Cardiac septum (tissue), 1 donor: Measurements from ENCODE around the gene OPCML. TPM values are rescaled to one million over a fixed set of nuclear protein-coding genes. Genes with fewer than 3 reads are reported as not detected.

ENCODE experiments used
- DNase-seq: peaks from one replicate; pipeline ENCODE4 v3.0.0-alpha.2; 2020; ENCODE audit warnings: low spot score
- intact Hi-C: fragments of 100-400 bp; cut with DNase I; formaldehyde crosslinking; loops from one replicate; pipeline ENCODE4 v1.14.0; 2022
- total RNA-seq: library from RNA; stranded (reverse); fragmentation: NEBNext Ultra II Directional; extraction: Animal tissue kit (Norgen Biotek cat#: 25700); gene quantifications from one replicate; pipeline ENCODE4 v1.2.1, GENCODE V29; 2021
- donor health status: DM: no; HTN: no; CAD: no.

OPCML gene
- total RNA-seq, 1 donor from 2014 or later: 0.27 TPM

DNA sequence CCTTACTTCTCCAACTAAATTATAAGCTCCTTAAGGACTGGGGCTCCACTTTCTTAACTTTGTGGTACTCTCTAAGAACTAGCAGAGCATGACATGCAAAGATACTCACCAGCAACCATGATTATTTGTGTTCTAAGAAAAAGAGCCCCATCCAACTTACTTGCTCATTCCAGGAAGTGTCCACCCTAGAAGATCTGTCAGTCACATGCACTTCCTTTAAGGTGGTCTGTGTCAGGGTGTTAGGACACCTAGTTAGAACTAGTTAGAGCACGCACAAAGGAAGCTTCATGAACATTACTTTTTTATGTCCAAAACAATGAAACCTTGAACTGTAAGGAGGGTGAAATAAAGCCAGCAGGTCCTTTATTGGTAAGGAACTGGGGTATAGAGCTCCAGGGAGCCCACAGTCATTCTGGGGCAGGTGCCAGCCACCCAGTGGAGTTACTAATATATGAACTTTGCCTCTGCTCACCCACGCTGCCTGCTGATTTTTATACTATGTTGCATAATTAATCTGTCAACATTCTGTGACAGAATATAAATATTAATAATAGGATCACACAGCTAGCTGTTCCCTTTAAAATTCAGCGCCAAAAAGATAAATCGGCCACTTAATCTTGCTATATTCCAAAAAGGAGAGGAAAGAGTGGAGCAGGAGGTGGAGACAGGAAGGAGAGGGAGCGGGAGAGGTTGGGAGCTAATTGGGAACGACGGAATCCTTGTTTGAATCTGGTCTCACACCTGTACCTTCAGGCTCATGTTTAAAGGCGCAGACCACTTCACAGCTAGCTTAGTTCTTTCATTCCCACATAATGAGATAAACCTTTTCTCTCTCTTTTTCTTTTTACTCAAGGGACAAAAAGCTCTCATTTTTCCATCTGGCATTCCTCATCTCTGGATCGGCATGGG, 755.0 kb downstream of the OPCML start:
- DNase-seq: no peak
- intact Hi-C loops: no loop called here

DNA sequence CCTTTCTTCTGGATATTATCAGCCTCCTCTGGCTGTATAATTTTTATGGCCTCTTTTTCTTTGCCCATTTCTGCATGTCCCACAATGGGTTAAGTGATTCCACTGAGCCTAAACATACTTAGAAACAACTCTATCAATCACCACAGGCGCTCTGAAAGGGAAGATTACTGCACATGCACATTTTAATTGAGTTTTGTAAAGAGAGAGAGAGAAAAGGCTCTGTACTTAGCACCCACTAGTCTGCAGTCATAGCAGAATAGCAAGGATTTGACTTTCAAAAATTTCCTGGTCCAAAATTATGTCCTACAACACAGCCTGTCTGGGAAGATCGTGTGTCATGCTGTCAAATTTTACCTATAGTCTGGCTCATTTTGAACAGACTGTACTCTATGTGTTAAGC, 758.5 kb downstream of the OPCML start:
- no peak for DNase-seq
- intact Hi-C loops: no loop called here

DNA sequence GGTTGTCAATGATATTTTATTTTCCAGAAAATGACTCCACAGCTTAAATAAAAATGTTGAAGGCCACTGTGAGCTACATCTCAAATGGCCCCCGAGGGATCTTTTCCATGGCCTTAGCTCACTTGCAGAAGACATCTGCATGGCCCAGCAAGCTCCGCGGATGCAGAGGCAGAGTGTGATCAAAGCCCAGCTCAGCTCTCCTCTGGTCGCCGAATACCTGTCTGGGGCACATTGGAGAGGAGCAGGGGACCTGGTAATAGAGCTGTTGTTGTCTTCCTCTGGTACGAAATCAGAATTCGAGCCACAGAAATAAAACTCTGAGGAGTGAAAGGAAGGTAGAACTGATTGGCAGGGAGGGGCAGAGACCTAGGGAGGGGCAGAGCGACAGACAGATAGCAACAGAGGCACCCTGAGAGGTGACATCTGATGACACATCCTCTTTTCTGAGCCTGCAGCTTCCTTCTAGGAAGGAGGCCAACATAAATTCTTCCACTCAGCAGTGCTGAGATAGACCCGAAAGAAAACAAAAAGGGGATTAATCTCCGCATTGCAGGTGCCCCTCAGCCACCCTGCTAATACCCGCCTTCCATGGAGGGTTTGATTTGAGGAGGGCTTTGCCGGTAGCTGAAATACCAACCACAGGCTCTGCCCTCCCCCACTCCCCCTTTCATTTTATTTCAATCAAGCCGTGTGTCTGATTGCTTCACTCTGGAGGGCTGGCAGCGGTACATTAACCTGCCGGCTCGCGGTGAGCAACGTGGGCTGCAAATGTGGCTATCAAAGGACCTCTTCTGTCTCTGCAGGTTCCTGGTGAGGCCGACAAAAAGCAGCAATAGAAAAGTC, 759.4 kb downstream of the OPCML start:
- intact Hi-C loops: no loop called here
- DNase-seq: no peak

DNA sequence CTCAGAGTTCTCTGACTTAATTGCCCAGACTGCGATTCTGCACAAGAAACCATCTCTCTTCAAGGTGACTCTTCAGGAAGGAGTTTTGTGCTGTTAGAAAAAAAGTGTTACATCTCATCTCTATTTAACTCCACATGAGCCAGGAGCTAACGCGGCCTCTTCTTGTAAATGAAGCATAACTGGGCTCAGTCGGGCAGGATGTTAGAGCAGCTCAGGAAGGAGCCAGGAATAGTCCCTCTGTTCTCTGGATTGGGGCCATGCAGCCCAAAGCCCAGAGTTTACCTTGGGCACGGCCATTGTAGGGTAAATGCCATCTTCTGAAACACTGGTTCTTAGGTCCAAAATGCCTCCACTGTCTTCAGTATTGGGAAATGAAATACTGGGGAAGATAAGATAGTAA, 760.6 kb downstream of the OPCML start:
- DNase-seq: no peak
- intact Hi-C loops: loop anchor here (2.0 kb wide), 1 partner anchor 69 kb away; no protein-coding TSS in a partner anchor

DNA sequence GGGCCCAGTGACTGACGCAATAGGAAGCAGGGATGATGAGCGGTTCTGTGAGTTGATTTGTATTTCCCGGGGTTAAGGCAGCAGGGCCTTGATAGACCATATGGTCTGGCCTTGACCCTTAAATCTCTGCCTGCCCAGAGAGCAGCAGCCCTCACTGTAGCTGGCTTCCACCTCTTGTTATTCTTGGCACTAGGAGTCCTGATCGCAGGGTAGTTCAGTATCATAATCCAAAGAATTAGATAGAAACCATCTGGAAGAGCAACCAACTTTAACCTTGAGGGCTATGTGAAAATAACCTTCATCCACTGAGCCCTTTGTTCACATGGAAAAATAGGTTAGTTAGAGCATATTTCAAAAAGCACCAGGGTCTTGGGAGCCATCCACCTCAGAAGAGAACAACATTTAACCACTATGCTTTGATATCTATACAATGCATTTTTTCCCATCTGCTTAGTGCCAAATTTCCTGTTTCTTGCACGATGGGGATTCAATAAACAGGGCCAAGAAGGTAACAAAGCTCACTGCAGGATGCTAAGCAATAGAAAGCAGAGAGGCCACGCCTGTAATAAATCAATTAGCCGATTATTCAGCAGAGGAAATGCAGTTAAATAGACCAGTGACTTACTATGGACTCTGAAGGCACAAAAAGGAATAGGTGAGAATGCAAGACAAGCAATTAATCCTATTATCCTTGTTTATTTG, 761.3 kb downstream of the OPCML start:
- intact Hi-C loops: loop anchor here (2.0 kb wide), 1 partner anchor 70 kb away; no protein-coding TSS in a partner anchor
- DNase-seq: no peak

DNA sequence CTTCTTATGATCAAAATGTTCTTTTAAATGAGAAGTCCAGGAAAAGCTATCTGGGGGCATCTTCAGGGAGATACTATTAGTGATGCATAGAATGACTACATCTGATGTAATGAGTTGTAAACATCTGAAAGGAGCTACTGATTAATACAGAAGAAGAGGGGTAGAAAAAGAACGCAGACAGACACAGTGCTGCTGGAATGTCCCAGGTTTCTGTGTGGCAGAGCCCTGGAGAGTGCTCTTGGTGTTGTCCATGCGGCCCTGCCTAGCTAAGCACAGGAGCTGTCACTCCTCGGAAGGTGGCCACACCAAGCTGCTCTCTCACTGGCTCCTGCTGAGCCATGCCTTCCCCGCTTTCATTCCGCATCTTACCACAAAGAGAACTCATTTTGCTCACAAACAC, 768.8 kb downstream of the OPCML start:
- no peak for DNase-seq
- intact Hi-C loops: no loop called here

DNA sequence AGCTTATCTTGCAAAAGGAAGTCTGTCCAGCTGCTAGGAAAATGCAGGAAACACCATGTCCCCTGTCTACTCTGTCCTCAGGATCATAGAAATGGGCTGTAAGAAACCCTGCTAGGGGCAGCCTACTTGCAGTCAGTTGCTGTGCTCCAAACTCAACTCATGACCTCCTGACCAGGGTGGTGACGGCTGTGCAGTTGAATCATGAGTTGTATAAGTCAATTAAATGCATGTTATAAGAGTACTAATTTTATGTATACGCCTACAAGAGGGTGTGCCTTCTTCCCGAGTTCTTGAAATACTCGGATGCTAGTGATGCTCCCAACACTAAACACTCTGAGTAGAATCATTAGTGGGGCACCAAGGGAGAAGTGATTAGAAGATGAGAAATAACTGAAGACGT, 776.4 kb downstream of the OPCML start:
- no peak for DNase-seq
- intact Hi-C loops: no loop called here

DNA sequence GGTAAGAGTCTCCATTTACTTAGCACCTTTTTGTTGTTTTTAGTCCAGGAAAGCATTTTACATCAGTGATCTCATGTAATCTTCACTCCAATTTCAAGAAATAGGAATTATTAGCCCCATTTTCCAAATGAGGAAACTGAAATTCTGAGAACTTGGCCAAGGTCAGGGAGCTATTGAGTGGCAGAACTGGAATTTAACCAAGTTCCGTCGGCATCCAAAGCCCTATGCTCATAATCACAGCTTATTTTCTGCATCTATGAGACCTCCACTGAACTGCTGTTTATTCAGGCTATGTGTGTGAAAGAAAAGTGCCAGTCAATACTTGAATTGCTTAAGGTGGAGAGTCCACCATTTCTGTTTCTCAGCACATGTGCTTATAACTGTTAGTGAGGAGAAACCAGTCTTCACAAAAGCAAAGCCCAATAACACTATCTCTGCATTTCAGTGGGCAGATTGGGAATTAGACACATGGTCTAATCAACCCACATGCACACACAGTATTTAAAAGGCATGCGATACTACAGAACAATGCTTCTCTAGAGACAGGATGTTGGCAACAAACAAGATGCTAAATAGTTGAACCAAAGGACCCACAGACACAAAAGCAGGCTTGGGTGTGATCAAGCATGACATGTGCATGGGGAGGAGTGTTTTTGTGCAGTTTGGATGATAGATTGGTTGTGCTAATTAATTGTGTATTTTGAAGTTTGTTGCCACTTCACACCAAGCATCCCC, 780.6 kb downstream of the OPCML start:
- intact Hi-C loops: no loop called here
- no peak for DNase-seq

DNA sequence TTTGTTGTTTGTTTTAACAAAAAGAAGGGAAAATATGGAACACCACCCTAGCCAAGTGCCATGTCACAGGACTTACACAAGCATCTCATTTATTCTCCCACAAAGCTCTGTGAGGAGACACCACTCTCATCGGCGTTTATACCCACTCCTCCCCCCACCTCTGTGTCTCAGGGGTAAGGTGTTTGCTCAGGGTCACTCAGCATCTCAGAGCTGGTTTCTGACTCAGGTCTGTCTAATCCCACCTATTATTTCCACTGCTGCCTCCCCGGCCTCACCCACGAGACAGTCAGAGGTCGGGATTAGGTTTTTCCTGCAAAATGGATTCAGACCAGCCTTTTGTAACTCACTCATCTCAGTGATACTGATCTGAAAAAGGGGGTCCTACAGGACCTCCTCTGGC, 786.0 kb downstream of the OPCML start:
- DNase-seq: no peak
- intact Hi-C loops: no loop called here

DNA sequence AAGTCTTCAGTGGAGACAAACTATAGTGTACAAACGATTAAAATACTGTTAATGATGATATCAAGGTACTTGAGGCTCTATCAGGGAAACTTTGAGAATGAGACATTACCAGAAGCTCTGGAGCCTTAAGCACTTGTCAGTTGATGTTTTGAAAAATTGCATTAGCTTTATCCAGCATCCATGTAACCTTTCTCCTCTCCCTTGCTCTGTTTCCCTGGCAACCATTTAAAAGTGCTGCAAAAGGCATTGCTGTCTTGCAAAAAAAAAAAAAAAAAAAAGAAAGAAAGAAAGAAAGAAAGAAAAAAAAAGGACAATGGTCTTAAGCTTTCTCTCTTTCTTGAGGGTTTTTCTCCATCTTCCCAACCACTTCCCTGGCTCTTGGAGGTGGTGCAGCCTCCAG, 787.0 kb downstream of the OPCML start:
- intact Hi-C loops: no loop called here
- DNase-seq: no peak

DNA sequence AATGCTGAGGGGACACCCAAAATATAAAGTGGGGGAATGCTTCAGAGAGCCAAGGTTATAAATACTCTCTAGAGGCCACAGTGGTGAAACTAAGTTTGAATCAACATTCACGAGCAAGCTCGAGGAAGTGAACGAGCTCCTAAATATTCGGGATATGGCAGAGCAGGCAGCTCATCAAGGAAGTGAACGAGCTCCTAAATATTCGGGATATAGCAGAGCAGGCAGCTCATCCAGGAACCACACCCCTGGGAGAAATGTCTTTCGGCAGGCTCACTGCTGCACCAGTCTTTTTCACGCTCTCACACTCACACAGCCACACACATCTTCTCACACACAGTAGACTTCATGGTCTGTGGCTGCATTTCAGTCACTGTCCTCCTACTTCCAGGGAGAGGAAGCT, 787.5 kb downstream of the OPCML start:
- intact Hi-C loops: no loop called here
- no peak for DNase-seq

DNA sequence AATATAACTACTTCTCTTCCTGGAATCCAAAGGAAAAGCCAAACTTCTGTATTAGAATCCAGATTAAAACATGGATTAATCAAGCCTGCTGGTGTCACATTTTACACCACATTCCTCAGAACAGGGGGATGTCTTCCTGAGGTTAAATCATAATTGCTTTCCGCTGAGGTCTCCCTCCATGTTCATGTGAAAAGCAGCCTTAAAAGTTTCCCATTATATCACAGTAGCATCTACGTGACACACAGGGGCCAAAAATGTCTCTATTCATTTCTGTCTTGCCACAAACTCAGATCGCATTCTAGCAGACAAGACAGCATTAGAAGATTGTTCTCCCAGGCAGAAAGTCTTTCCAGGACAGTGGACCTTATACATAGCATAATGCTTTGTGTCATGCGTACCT, 788.7 kb downstream of the OPCML start:
- DNase-seq: no peak
- intact Hi-C loops: no loop called here

DNA sequence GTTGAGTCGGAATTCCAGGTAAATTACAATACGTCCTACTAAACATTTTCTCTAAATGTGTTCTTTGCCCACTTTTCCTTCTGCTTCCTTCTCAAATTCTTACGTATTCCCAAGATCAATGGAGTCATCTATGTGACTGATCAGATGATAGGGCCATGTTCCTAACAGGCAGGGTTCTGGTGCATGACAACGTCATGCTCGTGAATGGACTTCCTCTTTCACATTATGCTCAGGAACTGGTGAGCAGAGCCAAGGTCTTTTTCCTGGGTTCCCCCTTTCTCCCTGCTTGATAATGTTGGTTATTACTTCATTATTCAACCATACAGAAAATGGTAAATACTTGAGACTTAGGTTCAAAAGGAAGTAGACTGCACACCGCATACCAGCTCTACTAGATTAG, 789.4 kb downstream of the OPCML start:
- intact Hi-C loops: no loop called here
- no peak for DNase-seq

DNA sequence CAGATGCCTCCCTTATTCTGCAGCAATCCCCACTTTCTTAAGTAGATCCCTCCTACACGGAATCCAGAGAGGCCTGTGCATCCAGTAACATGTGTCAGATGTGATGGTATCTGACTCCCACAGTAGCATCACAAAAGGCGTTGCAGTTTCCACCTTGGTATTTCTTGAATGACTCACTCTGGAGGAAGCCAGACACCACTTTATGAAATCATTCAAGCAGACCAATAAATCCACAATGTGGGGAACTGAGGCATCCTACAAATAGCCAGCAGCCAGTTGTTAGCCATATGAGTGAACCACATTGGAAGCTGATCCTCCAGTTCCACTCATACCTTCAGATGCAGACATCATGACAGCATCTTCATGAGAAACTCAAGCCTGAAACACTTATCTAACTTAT, 798.1 kb downstream of the OPCML start:
- DNase-seq: no peak
- intact Hi-C loops: no loop called here

DNA sequence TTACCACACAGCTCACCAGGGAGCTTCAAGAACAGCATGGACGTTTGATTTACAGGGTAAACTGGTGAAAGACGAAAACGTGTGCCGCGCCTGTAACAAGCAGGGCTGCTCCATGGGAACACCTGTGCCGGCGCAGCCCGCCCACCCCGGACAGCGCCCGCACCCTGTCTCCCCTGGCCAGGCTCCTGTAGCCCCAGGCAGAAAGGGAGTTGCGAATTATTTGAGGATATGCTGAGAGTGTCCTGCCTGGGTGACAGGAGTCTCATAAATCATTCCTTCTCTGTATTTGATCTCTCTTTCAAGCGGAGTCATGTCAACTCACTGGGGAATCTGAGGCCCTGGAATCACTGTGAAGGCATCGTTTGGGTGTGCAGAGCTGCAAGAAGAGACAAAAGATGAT, 804.3 kb downstream of the OPCML start:
- intact Hi-C loops: no loop called here
- no peak for DNase-seq

DNA sequence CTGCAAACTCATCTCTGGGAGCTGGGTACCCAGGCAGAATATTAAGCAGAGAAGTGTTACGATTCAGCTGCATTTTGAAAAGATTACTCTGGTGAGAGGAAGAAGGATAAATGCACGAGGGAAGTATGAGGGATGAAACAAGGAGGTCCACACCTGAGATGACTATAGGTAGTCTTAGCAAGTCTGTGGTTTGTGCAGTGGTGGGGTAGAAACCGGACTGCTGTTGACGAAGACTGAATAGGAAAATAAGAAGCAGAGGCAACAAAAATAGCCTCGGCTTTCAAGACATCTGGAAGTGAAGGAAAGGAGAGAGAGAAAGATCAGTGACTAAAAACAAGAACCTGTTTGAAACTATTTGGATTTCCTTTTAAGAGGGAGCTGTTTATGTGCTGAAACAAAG, 810.8 kb downstream of the OPCML start:
- intact Hi-C loops: no loop called here
- DNase-seq: no peak

DNA sequence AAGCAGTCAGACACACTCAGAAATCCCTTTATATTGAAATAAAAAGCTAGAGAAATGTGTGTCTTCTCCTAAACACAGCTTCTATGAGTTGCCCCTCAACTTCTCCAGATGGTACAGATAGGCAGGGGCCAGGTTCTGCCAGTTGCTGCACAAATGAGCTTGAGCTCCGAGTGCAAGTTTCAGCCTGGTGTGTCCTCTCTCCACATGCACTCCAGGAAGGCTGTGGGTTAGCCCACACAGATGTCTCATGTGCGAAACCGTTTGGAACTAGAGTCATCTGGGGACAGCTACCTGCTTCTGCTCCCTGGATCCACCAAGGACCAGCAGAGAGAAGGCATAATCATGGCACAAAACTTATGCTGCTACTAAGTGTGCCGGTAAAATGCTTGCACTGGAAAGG, 812.6 kb downstream of the OPCML start:
- intact Hi-C loops: no loop called here
- DNase-seq: no peak

DNA sequence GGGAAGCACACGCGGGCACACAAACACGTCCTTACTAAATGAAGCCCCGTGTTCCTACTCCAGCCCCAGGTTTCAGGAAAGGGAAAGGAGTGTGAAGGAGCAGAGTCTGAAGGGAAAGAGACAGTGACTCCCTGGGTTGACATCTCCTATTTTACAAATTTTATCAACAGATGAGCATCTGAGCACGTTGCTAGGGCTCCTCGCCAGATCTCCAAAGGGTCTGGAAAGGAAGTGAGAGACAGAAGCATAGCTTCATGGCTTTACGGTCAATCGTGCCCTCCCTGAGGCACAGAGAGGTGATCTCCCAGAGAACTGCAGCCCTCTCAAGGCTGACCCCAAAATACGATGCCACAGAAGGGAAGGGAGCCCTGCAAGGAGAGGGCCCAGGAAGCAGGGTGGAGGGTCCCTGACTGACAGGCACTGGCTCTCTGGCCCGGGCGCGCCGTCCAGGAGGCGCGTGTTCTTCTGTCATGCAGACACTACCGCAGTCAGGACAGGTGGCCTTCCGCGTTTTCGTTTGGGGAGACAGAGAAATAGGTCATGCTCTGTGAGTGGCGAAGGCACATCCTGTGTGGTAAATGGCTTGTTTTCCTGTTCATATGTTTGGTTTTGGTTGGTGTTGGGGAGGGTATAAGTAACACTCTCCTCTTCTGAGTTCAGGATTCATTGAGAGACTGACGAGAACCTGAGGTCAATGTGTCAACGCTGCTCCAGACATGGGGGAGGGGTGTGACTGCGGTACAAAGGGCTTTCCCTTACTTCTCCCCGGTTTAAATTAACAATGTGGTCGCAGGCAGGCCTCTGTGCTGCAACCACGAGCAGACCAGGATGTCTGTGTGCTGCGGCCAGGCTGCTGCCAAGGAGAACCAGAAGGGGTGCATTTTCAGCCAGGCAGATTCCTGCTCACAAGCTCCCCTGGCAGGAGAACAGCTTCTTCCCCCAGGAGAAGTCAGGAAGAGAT, 813.3 kb downstream of the OPCML start:
- intact Hi-C loops: no loop called here
- no peak for DNase-seq
